Natural killer cell (primary cell): ENCODE results near the gene AUTS2. TPM values are rescaled to one million over a fixed set of nuclear protein-coding genes. Genes with fewer than 3 reads are reported as not detected.

Experiments
- ATAC-seq, 3 donors: fragments of 150-1000 bp in 2 of 3; fragments of 200-7000 bp in 1 of 3; cut with Tn5 transposase; 1 replicate in 1 of 3; 2 replicates in 2 of 3; pipeline ENCODE4 v1.10.0; 2021; ENCODE audit warnings: mild to moderate bottlenecking in 2 of 3, moderate library complexity in 2 of 3
- DNase-seq, 2 donors: peaks; one replicate each; pipeline versions ENCODE4 v3.0.0 to v3.0.0-alpha.2; 2013 to 2021; ENCODE audit warnings: mixed read lengths in 1 of 2
- H3K27ac ChIP-seq: one replicate; pipeline ENCODE4 v1.5.1; 2013; ENCODE audit warnings: mild to moderate bottlenecking, low read length
- H3K27me3 ChIP-seq: one replicate; pipeline ENCODE4 v1.6.1; 2013; ENCODE audit warnings: low read length; ENCODE audit not compliant: control insufficient read depth, insufficient read depth
- H3K36me3 ChIP-seq: one replicate; pipeline ENCODE4 v1.6.1; 2013; ENCODE audit warnings: low read length; ENCODE audit not compliant: control insufficient read depth, insufficient read depth
- H3K4me1 ChIP-seq: one replicate; pipeline ENCODE4 v1.6.1; 2013; ENCODE audit warnings: low read length; ENCODE audit not compliant: control insufficient read depth, insufficient read depth
- H3K4me3 ChIP-seq: one replicate; pipeline ENCODE4 v1.5.1; 2013; ENCODE audit warnings: low read length
- H3K9me3 ChIP-seq: one replicate; pipeline ENCODE4 v1.6.1; 2013; ENCODE audit warnings: low read length; ENCODE audit not compliant: control insufficient read depth, insufficient read depth
- H3K27ac Mint-ChIP-seq, 2 donors: one replicate each; pipeline ENCODE4 v1.8.0; 2022; ENCODE audit warnings: mild to moderate bottlenecking in 2 of 2, mixed read lengths in 2 of 2, moderate library complexity in 1 of 2
- H3K27me3 Mint-ChIP-seq, 2 donors: one replicate each; pipeline ENCODE4 v1.8.0; 2022; ENCODE audit warnings: low read depth in 2 of 2, mixed read lengths in 2 of 2
- H3K36me3 Mint-ChIP-seq: one replicate; pipeline ENCODE4 v1.8.0; 2022; ENCODE audit warnings: mixed read lengths
- H3K4me1 Mint-ChIP-seq, 2 donors: one replicate each; pipeline ENCODE4 v1.8.0; 2022; ENCODE audit warnings: mixed read lengths in 2 of 2
- H3K4me3 Mint-ChIP-seq: one replicate; pipeline ENCODE4 v1.8.0; 2022; ENCODE audit warnings: mild to moderate bottlenecking, moderate library complexity, mixed read lengths
- H3K9me3 Mint-ChIP-seq, 2 donors: one replicate each; pipeline ENCODE4 v1.8.0; 2022; ENCODE audit warnings: mixed read lengths in 2 of 2
- WGBS: methylation state at CpG from one replicate; pipeline ENCODE4 v1.1.7; 2013; ENCODE audit warnings: missing lambda C conversion rate; ENCODE audit not compliant: insufficient coverage; 5-methylcytosine and 5-hydroxymethylcytosine counted together
- intact Hi-C: fragments of 100-400 bp; cut with micrococcal nuclease; formaldehyde crosslinking; loops from one replicate; pipeline ENCODE4 v1.14.2; 2022
- total RNA-seq, 4 donors: library from RNA; stranded (reverse); fragments of 120-200 nt in 1 of 4; gene quantifications; one replicate each; pipeline versions ENCODE4 v1.2.3 to v1.2.4, GENCODE V29; 2013 to 2022
- TF ChIP-seq, protein P1 (sequence below): fragments of 200-600 bp; IDR thresholded peaks from one replicate; pipeline ENCODE4 v1.8.0; 2022; ENCODE audit warnings: antibody characterized with exemption

Gene AUTS2
- total RNA-seq, 3 donors from 2014 or later (not counting 1 experiment from before 2014, with no cell fraction given) = 147 to 197 (median 155) TPM

- H3K36me3 ChIP-seq = no peaks in the 10 kb centered on the region
- H3K36me3 Mint-ChIP-seq = no peaks in the 10 kb centered on the region
- no peak overlapping the region for H3K4me3 ChIP-seq
- H3K4me3 Mint-ChIP-seq = no peak overlapping the region
- TF ChIP-seq, protein P1, sequence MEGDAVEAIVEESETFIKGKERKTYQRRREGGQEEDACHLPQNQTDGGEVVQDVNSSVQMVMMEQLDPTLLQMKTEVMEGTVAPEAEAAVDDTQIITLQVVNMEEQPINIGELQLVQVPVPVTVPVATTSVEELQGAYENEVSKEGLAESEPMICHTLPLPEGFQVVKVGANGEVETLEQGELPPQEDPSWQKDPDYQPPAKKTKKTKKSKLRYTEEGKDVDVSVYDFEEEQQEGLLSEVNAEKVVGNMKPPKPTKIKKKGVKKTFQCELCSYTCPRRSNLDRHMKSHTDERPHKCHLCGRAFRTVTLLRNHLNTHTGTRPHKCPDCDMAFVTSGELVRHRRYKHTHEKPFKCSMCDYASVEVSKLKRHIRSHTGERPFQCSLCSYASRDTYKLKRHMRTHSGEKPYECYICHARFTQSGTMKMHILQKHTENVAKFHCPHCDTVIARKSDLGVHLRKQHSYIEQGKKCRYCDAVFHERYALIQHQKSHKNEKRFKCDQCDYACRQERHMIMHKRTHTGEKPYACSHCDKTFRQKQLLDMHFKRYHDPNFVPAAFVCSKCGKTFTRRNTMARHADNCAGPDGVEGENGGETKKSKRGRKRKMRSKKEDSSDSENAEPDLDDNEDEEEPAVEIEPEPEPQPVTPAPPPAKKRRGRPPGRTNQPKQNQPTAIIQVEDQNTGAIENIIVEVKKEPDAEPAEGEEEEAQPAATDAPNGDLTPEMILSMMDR = no peak
- DNase-seq = no peak
- ATAC-seq = no peak
- no peaks in the 10 kb centered on the region for H3K9me3 Mint-ChIP-seq
- H3K27ac Mint-ChIP-seq = no peak overlapping the region
- H3K4me1 ChIP-seq = no peaks in the 10 kb centered on the region
- peaks cover 0 to 8% of the 10 kb centered on the region in 2 donors for H3K4me1 Mint-ChIP-seq
- 95% methylated on average over 12 of the region's 12 CpGs for WGBS
- intact Hi-C loops = no loop called here
- no peaks in the 10 kb centered on the region for H3K27me3 Mint-ChIP-seq
- no peaks in the 10 kb centered on the region for H3K27me3 ChIP-seq
- H3K27ac ChIP-seq = no peak overlapping the region
- H3K9me3 ChIP-seq = no peaks in the 10 kb centered on the region
Observed at GRCh38 chr7:70432567-70433001, 834.3 kb downstream of the AUTS2 start.

- no peaks in the 10 kb centered on the region for H3K9me3 ChIP-seq
- no peaks in the 10 kb centered on the region for H3K36me3 ChIP-seq
- no peaks in the 10 kb centered on the region for H3K27me3 Mint-ChIP-seq
- H3K4me3 ChIP-seq = no peak overlapping the region
- H3K9me3 Mint-ChIP-seq = no peaks in the 10 kb centered on the region
- no peak overlapping the region for H3K4me3 Mint-ChIP-seq
- 90% methylated on average over 2 of the region's 2 CpGs for WGBS
- no peak overlapping the region for H3K27ac Mint-ChIP-seq
- no peaks in the 10 kb centered on the region for H3K36me3 Mint-ChIP-seq
- H3K27me3 ChIP-seq = no peaks in the 10 kb centered on the region
- no peak overlapping the region for H3K27ac ChIP-seq
- peak in 1 of 2 donors; percentile 6 for DNase-seq
- peaks cover 0 to 8% of the 10 kb centered on the region in 2 donors for H3K4me1 Mint-ChIP-seq
- TF ChIP-seq, protein P1 = no peak
- ATAC-seq = no peak
- H3K4me1 ChIP-seq = no peaks in the 10 kb centered on the region
- intact Hi-C loops = no loop called here
Observed at GRCh38 chr7:70434376-70434775, 836.1 kb downstream of the AUTS2 start.

GRCh38 chr7:70434821-70435220 lies 836.5 kb downstream of the AUTS2 start:
- TF ChIP-seq, protein P1 = no peak
- Histone ChIP-seq H3K27me3 (no peaks in the 10 kb centered on the region), H3K9me3 (no peaks in the 10 kb centered on the region), H3K4me1 (no peaks in the 10 kb centered on the region), H3K27ac (no peak overlapping the region), H3K36me3 (no peaks in the 10 kb centered on the region), H3K4me3 (no peak overlapping the region)
- no peak for ATAC-seq
- intact Hi-C loops = no loop called here
- WGBS = 92% methylated on average over 1 of the region's 1 CpG
- Mint-ChIP-seq H3K27ac (no peak overlapping the region), H3K4me3 (no peak overlapping the region), H3K36me3 (no peaks in the 10 kb centered on the region), H3K27me3 (no peaks in the 10 kb centered on the region), H3K4me1 (peaks cover 0 to 8% of the 10 kb centered on the region in 2 donors), H3K9me3 (no peaks in the 10 kb centered on the region)
- DNase-seq = no peak

GRCh38 chr7:70435634-70436033 lies 837.4 kb downstream of the AUTS2 start:
- no peak overlapping the region for H3K27ac ChIP-seq
- no peaks in the 10 kb centered on the region for H3K9me3 ChIP-seq
- no peaks in the 10 kb centered on the region for H3K9me3 Mint-ChIP-seq
- peaks cover 0 to 8% of the 10 kb centered on the region in 2 donors for H3K4me1 Mint-ChIP-seq
- WGBS = 29% methylated on average over 1 of the region's 1 CpG
- ATAC-seq = no peak
- H3K4me3 ChIP-seq = no peak overlapping the region
- H3K27me3 ChIP-seq = no peaks in the 10 kb centered on the region
- no peak for DNase-seq
- no peak overlapping the region for H3K4me3 Mint-ChIP-seq
- TF ChIP-seq, protein P1 = no peak
- H3K27ac Mint-ChIP-seq = no peak overlapping the region
- no peaks in the 10 kb centered on the region for H3K36me3 Mint-ChIP-seq
- no peaks in the 10 kb centered on the region for H3K36me3 ChIP-seq
- H3K27me3 Mint-ChIP-seq = no peaks in the 10 kb centered on the region
- intact Hi-C loops = no loop called here
- H3K4me1 ChIP-seq = no peaks in the 10 kb centered on the region
